HG03342 (cell line): ENCODE data around the gene ALG8.
"Not testable (repeated sequence)": the region's sequence is repeated elsewhere in the genome, so short reads cannot be mapped to it uniquely, and the experiment has no call there.

Experiments used
- ATAC-seq: cut with Tn5 transposase; IDR thresholded peaks from one replicate; pipeline ENCODE4 v1.9.1; 2021; ENCODE audit warnings: mild to moderate bottlenecking, moderate library complexity; ENCODE audit not compliant: unreplicated experiment

The ALG8 gene

GRCh38 chr11:78139422-78140391 is at the start of gene ALG8:
Gene ALG8 (minus strand): TSS chr11:78139626. CDS start chr11:78139588, 38 bp downstream.
- ATAC-seq: peak; percentile 94

GRCh38 chr11:78188286-78189173 is 49.1 kb upstream of the ALG8 start, which contains the start of the genes KCTD21 and USP35:
Gene KCTD21 (minus strand): TSS chr11:78188626. CDS start chr11:78174554, 14,072 bp downstream.
Gene USP35 (plus strand): TSS chr11:78188919. CDS start chr11:78196246, 7,327 bp downstream.
- peak; percentile 97 for ATAC-seq

GRCh38 chr11:78187366-78188285 is 48.2 kb upstream of the ALG8 start:
- ATAC-seq: peak; percentile 20

GRCh38 chr11:78181185-78181584 is 41.8 kb upstream of the ALG8 start:
- no peak for ATAC-seq

- no peak for ATAC-seq
Observed at GRCh38 chr11:78180751-78181150, 41.3 kb upstream of the ALG8 start.

GRCh38 chr11:78179459-78180071 is 40.1 kb upstream of the ALG8 start:
- no peak for ATAC-seq

GRCh38 chr11:78177216-78177615 is 37.8 kb upstream of the ALG8 start:
- no peak for ATAC-seq

- no peak for ATAC-seq
Observed at GRCh38 chr11:78176605-78177141, 37.2 kb upstream of the ALG8 start.

GRCh38 chr11:78175862-78176261 is 36.4 kb upstream of the ALG8 start:
- not testable (repeated sequence) for ATAC-seq

- ATAC-seq: no peak
Observed at GRCh38 chr11:78171951-78172350, 32.5 kb upstream of the ALG8 start.

- ATAC-seq: no peak
Observed at GRCh38 chr11:78170874-78171549, 31.6 kb upstream of the ALG8 start.

GRCh38 chr11:78170413-78170812 is 31.0 kb upstream of the ALG8 start:
- ATAC-seq: no peak

- no peak for ATAC-seq
Observed at GRCh38 chr11:78168539-78169477, 29.4 kb upstream of the ALG8 start.

GRCh38 chr11:78166855-78167469 is 27.5 kb upstream of the ALG8 start:
- no peak for ATAC-seq

- ATAC-seq: no peak
Observed at GRCh38 chr11:78164471-78164870, 25.0 kb upstream of the ALG8 start.

GRCh38 chr11:78163828-78164227 is 24.4 kb upstream of the ALG8 start:
- no peak for ATAC-seq

GRCh38 chr11:78161962-78162371 is 22.5 kb upstream of the ALG8 start:
- ATAC-seq: no peak
